Measurements from ENCODE around the gene ADCY5.

Gene ADCY5

GRCh38 chr3:123386477-123387040, 62.3 kb downstream of the ADCY5 start:
- no peak for DNase-seq (ENCODE audit: low spot score)

DNA sequence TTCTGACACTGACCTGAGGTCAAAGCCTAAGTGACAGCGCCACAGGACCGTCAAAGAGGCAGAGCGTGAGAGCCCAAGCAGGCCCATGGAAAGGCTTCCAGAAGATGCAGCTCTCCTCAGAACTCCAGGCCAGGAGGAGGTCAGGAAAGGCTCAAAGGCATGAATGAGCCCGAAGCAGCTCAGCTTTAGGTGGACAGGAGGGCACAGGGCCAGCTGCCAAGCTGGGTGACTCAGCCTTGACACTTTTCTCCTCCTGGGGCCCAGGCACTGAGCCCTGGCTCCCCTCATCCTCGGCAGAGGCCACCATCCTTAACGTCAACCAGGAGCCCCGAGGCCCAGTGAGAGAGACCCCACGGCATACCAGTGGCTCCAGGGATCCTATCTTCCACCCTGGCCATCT, 62.9 kb downstream of the ADCY5 start:
- no peak for DNase-seq (ENCODE audit: low spot score)

GRCh38 chr3:123385499-123385898, 63.4 kb downstream of the ADCY5 start:
- no peak for DNase-seq (ENCODE audit: low spot score)

GRCh38 chr3:123385001-123385401, 63.9 kb downstream of the ADCY5 start:
- no peak for DNase-seq (ENCODE audit: low spot score)

- DNase-seq (ENCODE audit: low spot score) = no peak
Measured at GRCh38 chr3:123384256-123384655, 64.6 kb downstream of the ADCY5 start.

DNA sequence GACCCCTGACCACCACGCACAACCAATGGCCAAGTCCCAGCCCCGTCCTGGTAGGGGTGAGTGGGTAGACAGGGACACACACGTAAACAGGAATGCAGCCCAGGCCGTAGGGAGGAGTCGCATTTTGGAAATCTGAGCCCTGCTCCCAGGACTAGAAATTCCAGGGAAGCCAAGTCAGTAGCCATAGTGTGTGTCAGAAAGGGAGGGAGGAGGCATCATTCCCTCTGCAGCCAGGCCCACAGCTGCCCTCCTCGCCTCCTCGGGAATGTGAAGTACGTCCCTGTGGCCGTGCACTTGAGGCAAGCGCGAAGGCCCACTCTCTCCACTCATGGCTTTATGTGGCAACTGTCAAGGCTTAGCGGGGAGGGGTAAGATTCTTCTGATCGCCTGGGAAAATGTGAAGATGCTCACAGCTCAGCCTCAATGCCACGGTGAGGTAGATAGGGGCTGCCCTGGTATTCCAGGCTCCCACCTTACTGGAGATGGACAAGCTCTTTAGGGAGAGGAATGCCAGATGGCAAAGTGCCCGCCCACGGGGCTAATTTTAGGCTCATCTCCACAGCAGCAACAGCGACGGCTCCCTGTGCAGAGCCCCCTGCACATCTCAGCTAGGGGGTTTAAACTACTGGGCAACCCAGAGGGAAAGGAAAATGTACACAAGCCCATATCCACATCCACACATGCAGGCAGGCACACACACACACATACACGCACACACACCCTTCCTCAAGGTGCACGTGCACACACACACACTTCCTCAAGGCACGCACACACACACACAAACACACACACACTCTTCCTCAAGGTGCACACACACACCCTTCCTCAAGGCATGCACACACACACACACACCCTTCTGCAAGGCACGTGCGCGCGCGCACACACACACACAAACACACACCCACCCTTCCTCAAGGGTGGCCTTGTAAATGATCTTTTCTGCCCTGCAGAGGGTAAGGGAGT, 65.5 kb downstream of the ADCY5 start:
- DNase-seq (ENCODE audit: low spot score) = no peak

DNA sequence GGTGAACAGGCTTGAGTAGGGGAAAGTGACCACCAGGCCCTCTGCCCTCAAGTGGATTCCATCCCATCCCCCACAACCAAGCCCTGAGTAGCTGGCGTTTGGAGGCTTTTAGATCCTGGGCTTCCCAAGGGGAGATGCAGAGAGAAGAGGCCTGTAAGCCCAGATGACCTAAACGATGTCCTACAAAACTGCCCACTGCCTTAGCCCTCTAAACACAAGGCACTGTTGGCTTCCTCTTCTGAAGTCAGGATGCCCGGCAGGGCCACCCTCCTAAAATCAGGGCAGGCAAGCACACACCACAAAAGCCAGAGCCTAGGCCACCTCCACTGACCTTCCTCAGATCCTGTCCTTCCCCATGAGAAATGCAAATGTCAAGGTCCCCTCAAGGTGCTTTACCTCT, 68.6 kb downstream of the ADCY5 start:
- no peak for DNase-seq (ENCODE audit: low spot score)

- no peak for DNase-seq (ENCODE audit: low spot score)
Measured at GRCh38 chr3:123379041-123379830, 69.7 kb downstream of the ADCY5 start.

- no peak for DNase-seq (ENCODE audit: low spot score)
Measured at GRCh38 chr3:123378409-123378915, 70.4 kb downstream of the ADCY5 start.

DNA sequence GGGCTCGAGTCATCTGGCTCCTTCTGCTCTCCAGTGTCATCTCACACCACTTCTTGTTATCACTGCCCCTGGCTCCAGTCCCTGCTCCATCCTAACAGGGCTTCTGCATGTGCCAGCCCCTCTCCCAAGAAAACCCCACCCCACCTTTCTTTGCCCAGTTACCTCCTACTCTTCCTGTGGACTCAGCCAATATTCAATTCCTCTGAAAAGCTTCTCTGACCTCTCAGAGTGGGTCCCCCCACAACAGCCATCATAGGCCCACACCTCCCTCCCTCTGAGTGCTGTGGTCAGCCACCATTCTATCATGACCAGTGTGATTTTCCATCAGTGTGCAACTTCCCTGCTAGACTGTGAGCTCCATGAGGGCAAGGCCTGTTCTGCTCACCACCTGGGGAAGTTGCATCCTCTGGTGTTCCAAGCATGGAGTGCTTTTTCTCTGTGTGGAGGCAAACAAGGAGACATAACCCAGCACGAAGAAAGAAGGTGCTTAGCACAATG, 71.6 kb downstream of the ADCY5 start:
- no peak for DNase-seq (ENCODE audit: low spot score)

DNA sequence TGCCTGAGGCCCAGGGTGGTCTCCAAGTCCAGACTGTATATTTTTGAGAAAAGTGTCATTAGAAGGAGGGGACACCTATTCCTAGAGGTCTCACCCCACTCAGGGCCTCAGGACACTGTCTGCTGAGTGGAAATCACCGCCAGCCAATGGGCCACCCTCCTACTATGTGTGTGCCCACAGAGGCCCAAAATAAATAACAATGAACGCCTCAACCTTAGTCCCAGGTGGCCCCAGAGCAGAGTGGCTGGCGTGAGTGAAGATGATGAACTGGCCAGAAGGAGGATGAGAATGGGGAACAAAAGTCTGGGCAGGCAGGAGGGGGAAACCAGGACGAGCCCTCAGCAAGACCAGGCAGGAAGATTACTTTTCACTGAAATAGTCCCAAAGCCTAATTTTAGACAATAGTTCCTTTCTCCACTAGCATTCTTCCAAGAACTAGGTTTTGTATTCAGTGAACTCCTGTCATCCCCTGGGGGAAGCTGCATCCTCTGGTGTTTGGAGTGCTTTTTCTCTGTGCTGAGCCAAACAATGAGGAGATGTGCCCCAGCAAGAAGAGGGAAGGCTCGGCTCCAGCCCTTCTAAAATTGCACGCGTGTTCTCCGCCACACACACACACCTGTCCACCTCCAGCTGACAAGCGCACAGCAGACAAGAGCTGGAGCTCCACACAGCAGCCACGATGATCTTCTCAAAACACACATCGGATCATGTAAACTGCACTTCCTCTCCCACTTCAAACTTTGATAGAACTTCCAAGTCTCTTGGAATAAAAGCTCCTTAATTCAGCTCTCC, 72.2 kb downstream of the ADCY5 start:
- no peak for DNase-seq (ENCODE audit: low spot score)

DNA sequence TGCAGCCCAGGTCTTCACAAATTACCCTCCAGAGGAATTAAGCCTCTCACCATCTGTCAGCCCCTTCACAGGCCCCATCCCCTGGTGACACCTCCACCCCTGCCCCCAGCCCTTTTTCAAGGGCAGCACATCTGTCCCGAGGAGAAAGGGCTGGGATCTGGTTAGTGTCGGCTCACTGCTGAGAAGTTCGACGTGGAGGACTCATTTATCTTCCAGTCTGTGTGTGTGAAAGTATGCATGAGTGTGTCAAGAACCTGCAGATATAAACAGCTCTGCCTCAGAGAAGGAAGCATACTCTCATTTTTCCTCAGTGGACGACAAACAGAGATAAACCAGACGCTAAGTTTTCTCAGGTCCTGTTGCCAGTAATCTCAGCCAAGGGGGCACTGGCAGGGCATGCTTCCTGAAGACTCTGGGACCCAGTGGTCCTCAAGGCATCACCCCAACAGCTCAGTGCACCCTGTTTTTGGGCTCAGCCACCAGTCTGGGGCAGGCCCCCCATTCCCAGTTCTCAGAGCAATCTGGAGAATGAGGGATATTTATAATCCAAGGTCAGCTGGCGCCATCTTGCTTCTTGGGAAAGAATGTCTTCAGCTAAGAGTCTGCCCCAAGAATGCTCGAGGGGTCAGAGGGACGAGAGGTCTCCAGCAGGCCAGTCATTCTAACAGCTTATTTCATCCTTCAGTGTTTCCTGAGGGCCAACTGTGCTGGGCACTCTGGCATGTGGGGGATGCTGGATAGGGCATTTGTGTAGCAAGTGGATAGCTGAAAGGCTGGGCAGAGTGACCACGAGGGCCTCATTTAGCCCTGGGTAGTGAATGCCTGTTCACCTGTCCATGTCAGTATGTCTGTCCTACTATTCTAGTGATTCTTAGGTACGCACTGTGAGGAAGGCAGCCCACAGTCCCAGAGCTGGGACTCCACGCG, 73.6 kb downstream of the ADCY5 start:
- DNase-seq (ENCODE audit: low spot score) = no peak

GRCh38 chr3:123374016-123374415, 74.9 kb downstream of the ADCY5 start:
- no peak for DNase-seq (ENCODE audit: low spot score)

DNA sequence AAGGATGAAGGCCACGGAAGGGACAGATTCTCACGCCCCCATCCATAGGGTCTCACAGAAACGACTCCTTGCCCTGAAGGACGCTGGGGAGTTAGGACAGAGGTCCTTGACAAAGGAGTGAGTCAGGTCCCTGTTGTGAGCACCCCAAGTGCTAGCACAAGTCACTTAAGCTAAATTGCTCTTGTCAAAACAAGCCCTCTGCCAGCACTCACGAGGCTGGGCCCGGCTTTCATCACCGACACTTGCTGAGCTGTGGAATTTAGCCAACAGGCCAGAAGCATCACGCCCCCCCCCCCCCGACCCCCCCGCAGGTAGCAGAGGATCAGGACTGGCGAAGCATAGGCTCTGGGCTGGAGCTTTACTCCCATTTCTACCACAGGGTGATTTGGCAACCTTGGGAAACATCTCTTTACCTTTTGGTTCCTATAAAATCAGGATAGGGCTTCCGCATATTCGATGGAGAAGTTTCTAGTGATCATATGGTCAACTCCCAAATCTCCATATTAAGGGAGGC, 75.4 kb downstream of the ADCY5 start:
- DNase-seq (ENCODE audit: low spot score) = no peak

DNA sequence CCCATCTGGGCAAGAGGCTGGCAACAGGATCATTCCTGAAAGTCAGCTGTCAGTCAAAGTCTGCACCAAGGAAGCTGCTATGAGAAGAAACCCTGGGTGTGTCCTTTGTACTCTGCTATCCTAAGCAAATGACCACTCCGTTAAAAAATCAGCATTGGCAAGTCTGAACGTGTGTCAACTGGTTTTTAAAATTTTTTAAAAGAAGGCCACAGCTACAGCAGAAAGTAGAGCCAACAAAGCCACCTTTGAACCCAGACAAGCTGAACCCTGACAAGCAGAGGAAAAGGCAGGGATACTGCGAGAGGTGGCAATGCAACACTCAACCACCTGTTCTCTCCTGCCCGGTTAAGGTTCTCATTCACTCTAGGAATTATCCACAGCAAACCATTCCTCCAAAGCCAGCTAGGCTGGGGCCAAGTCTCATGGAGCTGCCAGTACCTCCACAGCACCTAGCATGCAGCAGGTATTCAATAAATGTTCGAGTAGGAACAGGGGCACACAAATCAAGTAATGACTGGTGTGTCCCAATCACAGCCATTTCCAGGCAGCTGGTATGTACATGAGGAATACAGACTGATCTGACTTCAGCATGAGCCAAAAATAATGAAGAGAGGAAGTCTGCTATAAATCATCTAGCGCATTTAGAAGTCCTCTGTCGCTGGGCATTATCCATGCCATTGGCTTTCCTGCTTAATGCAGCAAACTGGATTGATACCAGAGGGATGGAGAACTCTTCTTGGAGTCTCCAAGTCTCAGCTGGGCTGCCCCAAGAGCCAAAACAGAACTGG, 76.0 kb downstream of the ADCY5 start:
- no peak for DNase-seq (ENCODE audit: low spot score)

DNA sequence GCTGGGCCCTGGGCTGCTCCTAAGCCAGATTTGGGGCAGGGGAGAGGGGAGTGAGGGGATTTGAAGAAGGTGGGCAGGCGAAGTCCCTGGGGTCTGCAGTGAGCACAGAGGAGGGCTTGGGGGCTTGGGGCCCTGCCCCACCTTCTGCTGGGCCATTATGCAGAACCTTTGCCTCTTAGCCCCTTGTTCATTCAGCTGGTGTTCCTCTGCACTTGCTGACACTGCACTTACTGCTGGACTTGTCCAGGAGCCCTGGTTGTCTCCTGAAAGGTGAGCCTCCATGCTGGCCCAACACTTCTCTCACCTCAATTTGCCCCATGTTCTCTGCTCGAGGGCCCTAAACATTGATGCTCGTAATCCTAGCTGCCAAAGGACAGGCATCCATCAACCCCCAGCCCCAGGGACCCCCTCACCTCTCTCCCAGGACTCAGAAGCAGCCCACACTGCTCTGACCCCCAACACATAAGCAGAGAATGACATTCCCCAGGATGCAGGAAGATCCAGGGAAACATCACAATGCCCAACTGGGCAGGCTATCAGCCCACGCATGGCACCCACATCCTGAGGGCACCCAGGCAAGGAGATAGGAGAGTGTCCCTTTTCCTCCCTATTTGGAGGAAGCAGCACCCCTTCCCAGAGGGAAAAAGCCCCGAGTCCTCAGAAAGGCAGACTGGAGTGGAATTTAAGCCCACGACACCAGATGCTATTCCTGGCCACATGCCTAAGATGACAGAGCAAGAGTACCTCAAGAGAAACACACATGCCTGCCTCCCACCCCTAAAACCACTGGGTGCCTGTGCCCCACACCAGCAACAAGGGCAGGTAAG, 76.8 kb downstream of the ADCY5 start:
- DNase-seq (ENCODE audit: low spot score) = no peak

- no peak for DNase-seq (ENCODE audit: low spot score)
Measured at GRCh38 chr3:123371426-123371825, 77.5 kb downstream of the ADCY5 start.

GRCh38 chr3:123370819-123371218, 78.1 kb downstream of the ADCY5 start:
- no peak for DNase-seq (ENCODE audit: low spot score)

Data from globus pallidus (tissue), 1 donor.